K562 (cell line): ENCODE data around the gene MINDY4. TPM values are rescaled to one million over a fixed set of nuclear protein-coding genes. Genes with fewer than 3 reads are reported as not detected.

Source experiments
- ARNT ChIP-seq, 2 experiments: fragments of 450-650 bp; IDR thresholded peaks; 2 replicates each; pipeline ENCODE4 v1.6.1; 2016; ENCODE audit warnings: mild to moderate bottlenecking in 1 of 2
- EGR1 ChIP-seq: fragments of 450-650 bp; conservative IDR thresholded peaks from 2 replicates; pipeline ENCODE4 v1.6.1; 2017; ENCODE audit warnings: mild to moderate bottlenecking
- ETS2 ChIP-seq: IDR thresholded peaks from 2 replicates; pipeline ENCODE4 v1.6.1; 2016; ENCODE audit warnings: borderline replicate concordance, missing genetic modification characterization, mild to moderate bottlenecking, moderate library complexity, missing compliant biosample characterization; ENCODE audit not compliant: poor library complexity, severe bottlenecking
- ETV1 ChIP-seq: fragments of 450-650 bp; conservative IDR thresholded peaks from 2 replicates; pipeline ENCODE4 v1.6.1; 2016; ENCODE audit warnings: missing genetic modification characterization, control low read depth, low read depth, missing compliant biosample characterization
- FIP1L1 ChIP-seq: fragments of 200-400 bp; formaldehyde crosslinking; IDR thresholded peaks from 2 replicates; pipeline ENCODE4 v1.6.1; 2018; ENCODE audit warnings: mild to moderate bottlenecking, low read depth, low read length; ENCODE audit not compliant: poor library complexity, severe bottlenecking
- FOXO4 ChIP-seq: fragments of 450-650 bp; formaldehyde crosslinking; IDR thresholded peaks from 2 replicates; pipeline ENCODE4 v1.4.0; 2020; ENCODE audit warnings: mild to moderate bottlenecking, moderate library complexity
- HDAC2 ChIP-seq: fragments of 450-650 bp; IDR thresholded peaks from 2 replicates; pipeline ENCODE4 v1.6.1; 2016; ENCODE audit warnings: mild to moderate bottlenecking
- KLF16 ChIP-seq: IDR thresholded peaks from 2 replicates; pipeline ENCODE4 v1.6.1; 2016; ENCODE audit warnings: antibody characterized with exemption
- MEF2A ChIP-seq: IDR thresholded peaks from 2 replicates; pipeline ENCODE4 v1.6.1; 2011; ENCODE audit warnings: low read depth, mild to moderate bottlenecking, low read length, moderate library complexity; ENCODE audit not compliant: control insufficient read depth
- XRCC3 ChIP-seq: fragments of 450-650 bp; IDR thresholded peaks from 2 replicates; pipeline ENCODE4 v1.6.1; 2017; ENCODE audit warnings: mild to moderate bottlenecking, moderate library complexity
- ZNF175 ChIP-seq: fragments of 200-800 bp; sonication (Bioruptor generic); IDR thresholded peaks from 2 replicates; pipeline ENCODE4 v1.6.1; 2016; ENCODE audit warnings: low read depth, mild to moderate bottlenecking, missing genetic modification characterization, missing compliant biosample characterization
- polyA plus RNA-seq, 8 experiments: library from polyadenylated mRNA; depleted of rRNA in 4 of 8; stranded (reverse) in 5 of 8; unstranded in 3 of 8; fragments of >200 nt; fragmentation: Nextera tagmentation in 2 of 8; fragmentation: Illumina TruSeq in 1 of 8; extraction: Ambion mirVana in 2 of 8; extraction: Trizol in 1 of 8; gene quantifications; 2 replicates each; pipeline versions ENCODE4 v1.2.1 to v1.2.3, GENCODE V29; 2011 to 2014; ENCODE audit warnings: inconsistent platforms in 1 of 8, missing spikeins in 1 of 8
- total RNA-seq, 7 experiments: library from RNA; depleted of rRNA in 6 of 7; stranded (reverse); fragments of >200 nt in 6 of 7; fragmentation: Illumina TruSeq in 2 of 7; extraction: Trizol in 2 of 7; gene quantifications; 2 replicates each; pipeline versions ENCODE4 v1.2.1 to v1.2.3, GENCODE V29; 2011 to 2021; ENCODE audit warnings: low replicate concordance in 1 of 7
- TF ChIP-seq, protein P1 (sequence below): fragments of 250-450 bp; sonication (Bioruptor Pico); IDR thresholded peaks from 2 replicates; pipeline ENCODE4 v1.8.0; 2021; ENCODE audit warnings: moderate library complexity, mild to moderate bottlenecking, inconsistent platforms
- TF ChIP-seq, protein P2 (sequence below), 2 experiments: fragments of 450-650 bp; formaldehyde crosslinking in 1 of 2; IDR thresholded peaks; 2 replicates each; pipeline versions ENCODE4 v1.4.0 to v1.6.1; 2014 to 2020; ENCODE audit warnings: mild to moderate bottlenecking in 2 of 2, borderline replicate concordance in 1 of 2, low read depth in 1 of 2
- TF ChIP-seq, protein P3 (sequence below): conservative IDR thresholded peaks from 2 replicates; pipeline ENCODE4 v1.6.1; 2011; ENCODE audit warnings: low read depth, mild to moderate bottlenecking, low read length; ENCODE audit not compliant: control insufficient read depth

Gene MINDY4
- total and polyA plus RNA-seq, 9 of the 15 experiments (the other 6 are each of a cell fraction or from before 2014, with no cell fraction given): 2.1 to 16.7 (median 11.0) TPM

DNA sequence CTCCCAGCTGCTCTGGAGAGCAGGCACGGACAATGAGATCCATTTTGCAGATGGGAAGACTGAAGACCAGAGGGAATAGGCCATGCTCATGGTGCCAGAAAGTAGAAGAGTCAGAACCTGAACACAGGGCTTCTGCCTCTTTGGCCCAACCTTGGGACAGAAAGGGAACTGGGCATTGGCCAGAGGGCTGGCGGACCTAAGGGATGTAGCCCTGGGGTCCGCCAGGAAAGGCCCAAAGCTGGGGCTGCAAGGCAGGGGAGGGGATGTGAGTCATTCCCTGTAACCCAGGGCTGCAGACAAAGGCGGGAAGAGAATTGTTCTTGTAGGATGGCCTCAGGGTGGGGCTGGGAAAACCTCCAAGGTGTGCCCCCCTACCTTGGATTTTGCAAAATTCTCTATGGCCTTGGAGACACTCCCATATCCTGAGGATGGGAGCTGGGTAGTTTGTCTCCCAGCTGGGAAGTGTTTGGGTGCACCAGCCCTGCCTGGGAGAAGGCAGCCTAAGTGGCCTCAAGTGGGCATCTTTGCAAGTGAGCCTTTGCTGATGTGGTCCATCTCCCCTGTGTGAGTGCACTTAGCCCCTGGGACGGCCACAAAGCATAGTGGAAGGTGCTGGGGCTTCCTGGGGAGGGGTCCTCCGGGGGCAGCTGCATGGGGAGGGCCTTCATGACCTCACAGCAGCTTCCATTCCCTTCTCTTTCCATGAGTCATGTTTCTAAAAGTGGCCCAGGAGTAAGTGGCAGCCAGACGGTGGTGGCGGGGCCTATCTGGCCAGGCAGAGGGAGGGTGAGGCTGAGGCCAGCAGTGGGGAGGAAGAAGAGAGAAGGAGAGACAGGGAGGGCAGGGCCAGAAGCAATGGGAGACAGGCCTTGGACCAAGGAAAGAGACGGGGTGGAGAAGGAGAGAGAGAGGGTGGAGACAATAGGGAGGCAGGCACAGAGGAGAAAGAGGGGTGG is 149.6 kb downstream of the MINDY4 start (continued):
- TF ChIP-seq, protein P1, sequence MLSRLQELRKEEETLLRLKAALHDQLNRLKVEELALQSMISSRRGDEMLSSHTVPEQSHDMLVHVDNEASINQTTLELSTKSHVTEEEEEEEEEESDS (CRISPR knock-in tag): no peak
- no peak for TF ChIP-seq FIP1L1
- TF ChIP-seq XRCC3: no peak
- TF ChIP-seq, protein P2, sequence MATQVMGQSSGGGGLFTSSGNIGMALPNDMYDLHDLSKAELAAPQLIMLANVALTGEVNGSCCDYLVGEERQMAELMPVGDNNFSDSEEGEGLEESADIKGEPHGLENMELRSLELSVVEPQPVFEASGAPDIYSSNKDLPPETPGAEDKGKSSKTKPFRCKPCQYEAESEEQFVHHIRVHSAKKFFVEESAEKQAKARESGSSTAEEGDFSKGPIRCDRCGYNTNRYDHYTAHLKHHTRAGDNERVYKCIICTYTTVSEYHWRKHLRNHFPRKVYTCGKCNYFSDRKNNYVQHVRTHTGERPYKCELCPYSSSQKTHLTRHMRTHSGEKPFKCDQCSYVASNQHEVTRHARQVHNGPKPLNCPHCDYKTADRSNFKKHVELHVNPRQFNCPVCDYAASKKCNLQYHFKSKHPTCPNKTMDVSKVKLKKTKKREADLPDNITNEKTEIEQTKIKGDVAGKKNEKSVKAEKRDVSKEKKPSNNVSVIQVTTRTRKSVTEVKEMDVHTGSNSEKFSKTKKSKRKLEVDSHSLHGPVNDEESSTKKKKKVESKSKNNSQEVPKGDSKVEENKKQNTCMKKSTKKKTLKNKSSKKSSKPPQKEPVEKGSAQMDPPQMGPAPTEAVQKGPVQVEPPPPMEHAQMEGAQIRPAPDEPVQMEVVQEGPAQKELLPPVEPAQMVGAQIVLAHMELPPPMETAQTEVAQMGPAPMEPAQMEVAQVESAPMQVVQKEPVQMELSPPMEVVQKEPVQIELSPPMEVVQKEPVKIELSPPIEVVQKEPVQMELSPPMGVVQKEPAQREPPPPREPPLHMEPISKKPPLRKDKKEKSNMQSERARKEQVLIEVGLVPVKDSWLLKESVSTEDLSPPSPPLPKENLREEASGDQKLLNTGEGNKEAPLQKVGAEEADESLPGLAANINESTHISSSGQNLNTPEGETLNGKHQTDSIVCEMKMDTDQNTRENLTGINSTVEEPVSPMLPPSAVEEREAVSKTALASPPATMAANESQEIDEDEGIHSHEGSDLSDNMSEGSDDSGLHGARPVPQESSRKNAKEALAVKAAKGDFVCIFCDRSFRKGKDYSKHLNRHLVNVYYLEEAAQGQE (IDR thresholded peaks at IDR 0.05; ENCODE audit: borderline replicate concordance): no peak
- TF ChIP-seq, protein P2 (CRISPR knock-in tag; IDR thresholded peaks at IDR 0.05; ENCODE audit: low read depth): no peak
- peak; percentile 98 for TF ChIP-seq MEF2A
- TF ChIP-seq ARNT (IDR thresholded peaks at IDR 0.05): no peak
- no peak for TF ChIP-seq ZNF175 (CRISPR knock-in tag)
- TF ChIP-seq ETV1 (tag): no peak
- TF ChIP-seq EGR1: no peak
- TF ChIP-seq FOXO4 (CRISPR knock-in tag): no peak
- no peak for TF ChIP-seq ETS2 (tag)
- peak; percentile 24 for TF ChIP-seq HDAC2
- TF ChIP-seq, protein P3, sequence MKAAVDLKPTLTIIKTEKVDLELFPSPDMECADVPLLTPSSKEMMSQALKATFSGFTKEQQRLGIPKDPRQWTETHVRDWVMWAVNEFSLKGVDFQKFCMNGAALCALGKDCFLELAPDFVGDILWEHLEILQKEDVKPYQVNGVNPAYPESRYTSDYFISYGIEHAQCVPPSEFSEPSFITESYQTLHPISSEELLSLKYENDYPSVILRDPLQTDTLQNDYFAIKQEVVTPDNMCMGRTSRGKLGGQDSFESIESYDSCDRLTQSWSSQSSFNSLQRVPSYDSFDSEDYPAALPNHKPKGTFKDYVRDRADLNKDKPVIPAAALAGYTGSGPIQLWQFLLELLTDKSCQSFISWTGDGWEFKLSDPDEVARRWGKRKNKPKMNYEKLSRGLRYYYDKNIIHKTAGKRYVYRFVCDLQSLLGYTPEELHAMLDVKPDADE: no peak
- no peak for TF ChIP-seq KLF16
